OCI-LY1 (cell line): ENCODE data around the gene TMEM158.

ENCODE experiments used
- H2AFZ ChIP-seq: fragments of 200-600 bp; sonication (generic), shearing (Covaris generic); 2 replicates; pipeline ENCODE4 v1.6.0; 2014; ENCODE audit warnings: antibody characterized with exemption, mild to moderate bottlenecking, low read length
- H3F3A ChIP-seq: fragments of 200-600 bp; sonication (generic), shearing (Covaris generic); 2 replicates; pipeline ENCODE4 v1.6.0; 2014; ENCODE audit warnings: mild to moderate bottlenecking, antibody characterized with exemption, low read length, moderate library complexity; ENCODE audit not compliant: insufficient read depth
- H3K27ac ChIP-seq: fragments of 200-600 bp; sonication (generic); 2 replicates; pipeline ENCODE4 v1.5.1; 2014; ENCODE audit warnings: low read length, mixed run types, mild to moderate bottlenecking, low read depth; ENCODE audit not compliant: poor library complexity, severe bottlenecking
- H3K27me3 ChIP-seq: fragments of 200-600 bp; sonication (generic); 2 replicates; pipeline ENCODE4 v1.6.0; 2014; ENCODE audit warnings: antibody characterized with exemption, mild to moderate bottlenecking, low read length, moderate library complexity; ENCODE audit not compliant: insufficient read depth
- H3K36me3 ChIP-seq: fragments of 200-600 bp; sonication (generic); 2 replicates; pipeline ENCODE4 v1.6.1; 2014; ENCODE audit warnings: mild to moderate bottlenecking, antibody characterized with exemption, low read length, moderate library complexity, mixed read lengths; ENCODE audit not compliant: insufficient read depth
- H3K4me1 ChIP-seq: fragments of 200-600 bp; sonication (generic); 2 replicates; pipeline ENCODE4 v1.5.1; 2014; ENCODE audit warnings: mild to moderate bottlenecking, low read length, moderate library complexity; ENCODE audit not compliant: insufficient read depth, severe bottlenecking
- H3K4me2 ChIP-seq: fragments of 200-600 bp; sonication (generic), shearing (Covaris generic); 2 replicates; pipeline ENCODE4 v1.6.1; 2014; ENCODE audit warnings: low read length
- H3K4me3 ChIP-seq: fragments of 200-600 bp; sonication (generic); 2 replicates; pipeline ENCODE4 v1.5.1; 2014; ENCODE audit warnings: low read length, low read depth, mild to moderate bottlenecking, mixed read lengths; ENCODE audit not compliant: poor library complexity, severe bottlenecking
- H3K79me2 ChIP-seq: fragments of 200-600 bp; shearing (Covaris generic); 2 replicates; pipeline ENCODE4 v1.6.1; 2016; ENCODE audit warnings: mixed run types, low read length, mixed read lengths; ENCODE audit not compliant: insufficient read depth
- H3K9ac ChIP-seq: fragments of 200-600 bp; sonication (generic), shearing (Covaris generic); 2 replicates; pipeline ENCODE4 v1.6.1; 2014; ENCODE audit warnings: mild to moderate bottlenecking, low read length, mixed read lengths
- H3K9me2 ChIP-seq: fragments of 200-600 bp; sonication (generic), shearing (Covaris generic); 2 replicates; pipeline ENCODE4 v1.6.1; 2014; ENCODE audit warnings: low read depth, mild to moderate bottlenecking, low read length, mixed read lengths
- H3K9me3 ChIP-seq: fragments of 200-600 bp; shearing (Covaris generic); 2 replicates; pipeline ENCODE4 v1.6.1; 2014; ENCODE audit warnings: low read length, mixed read lengths
- H4K20me1 ChIP-seq: fragments of 200-600 bp; sonication (generic), shearing (Covaris generic); 2 replicates; pipeline ENCODE4 v1.6.0; 2016; ENCODE audit warnings: mild to moderate bottlenecking, low read length; ENCODE audit not compliant: insufficient read depth
- EZH2 ChIP-seq: fragments of 200-600 bp; sonication (generic), shearing (Covaris generic); IDR thresholded peaks from 2 replicates; pipeline ENCODE4 v1.8.0; 2017; ENCODE audit warnings: borderline replicate concordance, mixed run types, mild to moderate bottlenecking, antibody characterized with exemption, low read length, moderate library complexity, mixed read lengths
- TF ChIP-seq, protein P1 (sequence below): fragments of 200-600 bp; sonication (generic), shearing (Covaris generic); IDR thresholded peaks from 2 replicates; pipeline ENCODE4 v1.5.1; 2017; ENCODE audit warnings: mild to moderate bottlenecking, antibody characterized with exemption, low read length, moderate library complexity, mixed read lengths

Gene TMEM158

DNA sequence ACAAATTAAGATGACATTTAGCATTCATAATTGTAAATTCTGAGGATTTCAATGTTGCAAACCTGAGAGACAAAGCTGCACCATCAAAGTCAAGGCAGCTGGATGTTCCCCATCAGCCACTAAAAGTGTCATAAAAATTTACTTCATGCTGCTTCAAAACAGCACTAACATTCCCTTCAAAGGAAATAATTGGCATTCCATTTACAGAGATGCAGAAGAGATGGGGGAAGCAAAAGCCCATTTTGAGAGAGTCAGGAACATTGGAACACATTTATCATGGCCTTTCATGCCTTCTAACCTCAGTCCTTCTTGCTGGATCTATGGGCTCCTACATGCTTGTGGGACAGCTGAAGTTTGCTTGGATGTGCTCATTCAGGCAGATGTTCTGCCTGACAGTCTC is 6.4 kb upstream of the TMEM158 start:
- Histone ChIP-seq H3K4me2 (no peak overlapping the region), H4K20me1 (no peaks in the 10 kb centered on the region), H3K27ac (no peak overlapping the region), H3K9me3 (no peaks in the 10 kb centered on the region), H3K4me3 (no peak overlapping the region), H3F3A (no peaks in the 10 kb centered on the region), H3K9me2 (no peaks in the 10 kb centered on the region), H3K27me3 (0 out of 2 replicates have a peak, but pooled peaks cover 6% of the 10 kb centered on the region), H3K9ac (no peak overlapping the region), H2AFZ (no peak overlapping the region), H3K79me2 (no peaks in the 10 kb centered on the region), H3K4me1 (no peaks in the 10 kb centered on the region), H3K36me3 (no peaks in the 10 kb centered on the region)
- TF ChIP-seq EZH2: no peak
- TF ChIP-seq, protein P1, sequence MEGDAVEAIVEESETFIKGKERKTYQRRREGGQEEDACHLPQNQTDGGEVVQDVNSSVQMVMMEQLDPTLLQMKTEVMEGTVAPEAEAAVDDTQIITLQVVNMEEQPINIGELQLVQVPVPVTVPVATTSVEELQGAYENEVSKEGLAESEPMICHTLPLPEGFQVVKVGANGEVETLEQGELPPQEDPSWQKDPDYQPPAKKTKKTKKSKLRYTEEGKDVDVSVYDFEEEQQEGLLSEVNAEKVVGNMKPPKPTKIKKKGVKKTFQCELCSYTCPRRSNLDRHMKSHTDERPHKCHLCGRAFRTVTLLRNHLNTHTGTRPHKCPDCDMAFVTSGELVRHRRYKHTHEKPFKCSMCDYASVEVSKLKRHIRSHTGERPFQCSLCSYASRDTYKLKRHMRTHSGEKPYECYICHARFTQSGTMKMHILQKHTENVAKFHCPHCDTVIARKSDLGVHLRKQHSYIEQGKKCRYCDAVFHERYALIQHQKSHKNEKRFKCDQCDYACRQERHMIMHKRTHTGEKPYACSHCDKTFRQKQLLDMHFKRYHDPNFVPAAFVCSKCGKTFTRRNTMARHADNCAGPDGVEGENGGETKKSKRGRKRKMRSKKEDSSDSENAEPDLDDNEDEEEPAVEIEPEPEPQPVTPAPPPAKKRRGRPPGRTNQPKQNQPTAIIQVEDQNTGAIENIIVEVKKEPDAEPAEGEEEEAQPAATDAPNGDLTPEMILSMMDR: no peak

DNA sequence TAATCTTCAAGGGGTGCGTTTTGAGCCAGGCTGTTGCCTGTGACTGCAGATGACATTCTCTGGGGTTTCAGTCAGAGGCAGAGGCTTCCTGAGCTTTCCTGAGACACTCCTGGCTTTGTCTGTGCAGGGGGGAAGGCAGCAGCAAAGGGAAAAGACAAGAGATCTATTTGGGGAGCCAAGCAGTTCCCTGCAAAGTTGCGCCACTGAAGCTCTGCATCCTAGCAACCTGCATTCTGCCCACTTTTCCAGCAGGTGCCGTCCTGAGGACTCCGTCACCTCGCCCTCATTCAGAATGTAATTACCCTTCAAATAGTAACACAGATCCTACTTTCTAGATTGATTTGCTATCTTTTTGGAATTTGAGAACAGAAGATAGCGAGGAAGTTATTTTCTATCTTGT is 1.9 kb upstream of the TMEM158 start:
- no peaks in the 10 kb centered on the region for H3K79me2 ChIP-seq
- H3K36me3 ChIP-seq: no peaks in the 10 kb centered on the region
- H3K9ac ChIP-seq: no peak overlapping the region
- H3K9me2 ChIP-seq: no peaks in the 10 kb centered on the region
- no peak for TF ChIP-seq EZH2
- TF ChIP-seq, protein P1: no peak
- no peak overlapping the region for H2AFZ ChIP-seq
- no peak overlapping the region for H3K4me2 ChIP-seq
- H3K4me3 ChIP-seq: no peak overlapping the region
- 0 out of 2 replicates have a peak, but pooled peaks cover 6% of the 10 kb centered on the region for H3K27me3 ChIP-seq
- no peaks in the 10 kb centered on the region for H3F3A ChIP-seq
- no peaks in the 10 kb centered on the region for H4K20me1 ChIP-seq
- H3K4me1 ChIP-seq: no peaks in the 10 kb centered on the region
- no peak overlapping the region for H3K27ac ChIP-seq
- no peaks in the 10 kb centered on the region for H3K9me3 ChIP-seq

DNA sequence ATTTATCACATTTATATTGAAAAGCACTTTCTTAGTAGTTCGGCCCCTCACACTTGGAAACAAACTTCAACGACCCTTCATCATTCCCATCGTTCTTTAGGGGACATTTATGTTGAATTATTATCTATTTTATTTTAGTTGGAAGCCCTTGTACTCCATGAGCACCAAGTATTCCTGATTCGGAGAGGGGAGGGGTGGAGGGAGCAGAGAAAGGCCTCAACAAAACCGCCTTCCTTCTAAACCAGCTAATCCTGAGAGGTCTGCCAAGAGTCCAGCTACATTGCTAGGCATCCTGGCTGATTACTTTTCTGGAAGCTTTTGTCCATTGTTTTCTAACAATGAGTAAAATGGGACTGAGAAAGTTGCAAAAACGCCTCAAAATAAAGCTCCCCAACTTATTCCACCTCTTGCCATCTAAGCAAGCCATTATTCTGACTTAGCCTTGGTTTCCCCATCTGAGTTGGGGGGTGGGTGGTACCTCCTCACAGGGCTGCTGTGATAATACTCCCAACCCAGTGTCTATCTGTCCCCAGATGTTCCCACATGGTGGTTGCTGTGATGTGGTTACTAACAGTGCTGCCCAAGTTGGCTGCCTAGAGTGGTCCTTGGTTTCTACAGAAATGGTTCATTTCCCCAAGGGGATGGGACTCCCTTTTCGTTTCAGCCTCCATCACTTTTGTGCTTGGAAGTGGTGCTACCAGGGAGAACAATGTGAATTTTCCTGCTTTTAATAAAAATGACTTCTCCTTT is 1.2 kb upstream of the TMEM158 start:
- Histone ChIP-seq H3F3A (no peaks in the 10 kb centered on the region), H3K27ac (no peak overlapping the region), H3K9me3 (no peaks in the 10 kb centered on the region), H3K4me3 (no peak overlapping the region), H3K9me2 (no peaks in the 10 kb centered on the region), H3K79me2 (no peaks in the 10 kb centered on the region), H3K4me2 (no peak overlapping the region), H3K27me3 (0 out of 2 replicates have a peak, but pooled peaks cover 6% of the 10 kb centered on the region), H2AFZ (no peak overlapping the region), H3K4me1 (no peaks in the 10 kb centered on the region), H3K36me3 (no peaks in the 10 kb centered on the region), H3K9ac (no peak overlapping the region), H4K20me1 (no peaks in the 10 kb centered on the region)
- TF ChIP-seq, protein P1: no peak
- no peak for TF ChIP-seq EZH2
